ENCODE data around the gene POP4. TPM values are rescaled to one million over a fixed set of nuclear protein-coding genes. Genes with fewer than 3 reads are reported as not detected.
A peak's percentile ranks its signal among the peaks of the same experiment; 100 is the strongest.

The POP4 gene
- total RNA-seq, 4 donors from 2014 or later, result 59.9 to 64.5 (median 61.3) TPM

- ATAC-seq (no peak), DNase-seq (no peak)
- Histone ChIP-seq H3K27ac (no peak overlapping the region), H3K4me3 (no peak overlapping the region), H3K9me3 (no peaks in the 10 kb centered on the region), H3K4me1 (no peaks in the 10 kb centered on the region), H3K36me3 (no peaks in the 10 kb centered on the region), H3K27me3 (no peaks in the 10 kb centered on the region)
- no peak for TF ChIP-seq POLR2A (IDR thresholded peaks at IDR 0.05)
- TF ChIP-seq, protein P1, sequence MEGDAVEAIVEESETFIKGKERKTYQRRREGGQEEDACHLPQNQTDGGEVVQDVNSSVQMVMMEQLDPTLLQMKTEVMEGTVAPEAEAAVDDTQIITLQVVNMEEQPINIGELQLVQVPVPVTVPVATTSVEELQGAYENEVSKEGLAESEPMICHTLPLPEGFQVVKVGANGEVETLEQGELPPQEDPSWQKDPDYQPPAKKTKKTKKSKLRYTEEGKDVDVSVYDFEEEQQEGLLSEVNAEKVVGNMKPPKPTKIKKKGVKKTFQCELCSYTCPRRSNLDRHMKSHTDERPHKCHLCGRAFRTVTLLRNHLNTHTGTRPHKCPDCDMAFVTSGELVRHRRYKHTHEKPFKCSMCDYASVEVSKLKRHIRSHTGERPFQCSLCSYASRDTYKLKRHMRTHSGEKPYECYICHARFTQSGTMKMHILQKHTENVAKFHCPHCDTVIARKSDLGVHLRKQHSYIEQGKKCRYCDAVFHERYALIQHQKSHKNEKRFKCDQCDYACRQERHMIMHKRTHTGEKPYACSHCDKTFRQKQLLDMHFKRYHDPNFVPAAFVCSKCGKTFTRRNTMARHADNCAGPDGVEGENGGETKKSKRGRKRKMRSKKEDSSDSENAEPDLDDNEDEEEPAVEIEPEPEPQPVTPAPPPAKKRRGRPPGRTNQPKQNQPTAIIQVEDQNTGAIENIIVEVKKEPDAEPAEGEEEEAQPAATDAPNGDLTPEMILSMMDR (IDR thresholded peaks at IDR 0.05 in 4 of 5, conservative IDR thresholded peaks at IDR 0.05 in 1 of 5), result no peak
- in situ Hi-C loops (cut with MboI; ENCODE audit: low sequenced_read_pairs in 4 of 4) (no loop called here), intact Hi-C loops (cut with DNase I; ENCODE audit: low total_unique reads) (no loop called here)
Measured at GRCh38 chr19:29634002-29634401, 27.9 kb downstream of the POP4 start.

- no peak overlapping the region for H3K27ac ChIP-seq
- TF ChIP-seq, protein P1 (IDR thresholded peaks at IDR 0.05 in 4 of 5, conservative IDR thresholded peaks at IDR 0.05 in 1 of 5), result no peak
- TF ChIP-seq POLR2A (IDR thresholded peaks at IDR 0.05), result no peak
- H3K36me3 ChIP-seq, result no peaks in the 10 kb centered on the region
- H3K9me3 ChIP-seq, result no peaks in the 10 kb centered on the region
- no peaks in the 10 kb centered on the region for H3K27me3 ChIP-seq
- in situ Hi-C loops (cut with MboI; ENCODE audit: low sequenced_read_pairs in 4 of 4) (no loop called here), intact Hi-C loops (cut with DNase I; ENCODE audit: low total_unique reads) (no loop called here)
- H3K4me1 ChIP-seq, result no peaks in the 10 kb centered on the region
- no peak for DNase-seq
- H3K4me3 ChIP-seq, result no peak overlapping the region
- ATAC-seq, result peak in 1 of 2 donors; percentile 26
Measured at GRCh38 chr19:29634423-29635130, 28.5 kb downstream of the POP4 start.

DNA sequence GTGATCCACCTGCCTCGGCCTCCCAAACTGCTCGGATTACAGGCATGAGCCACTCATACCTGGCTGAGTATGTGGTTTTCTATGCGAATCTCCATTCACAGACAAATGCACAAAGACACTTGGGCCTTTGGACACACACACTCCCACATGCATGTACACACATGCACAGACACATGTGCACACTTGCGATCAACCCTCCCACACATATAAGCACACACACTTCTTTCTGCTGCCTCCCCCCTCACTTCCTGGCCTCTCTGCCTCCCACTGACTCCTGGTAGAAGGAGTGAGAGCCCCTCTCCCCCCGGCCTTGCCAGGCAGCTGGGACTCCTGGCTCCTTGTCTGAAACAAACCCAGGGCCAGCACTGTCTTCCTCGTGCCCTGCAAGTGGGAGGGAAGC lies 29.9 kb downstream of the POP4 start:
- TF ChIP-seq POLR2A (IDR thresholded peaks at IDR 0.05), result no peak
- TF ChIP-seq, protein P1 (IDR thresholded peaks at IDR 0.05 in 4 of 5, conservative IDR thresholded peaks at IDR 0.05 in 1 of 5), result no peak
- intact Hi-C loops (cut with DNase I; ENCODE audit: low total_unique reads), result no loop called here
- DNase-seq (no peak), ATAC-seq (no peak)
- Histone ChIP-seq H3K27ac (no peak overlapping the region), H3K36me3 (no peaks in the 10 kb centered on the region), H3K9me3 (no peaks in the 10 kb centered on the region), H3K4me1 (no peaks in the 10 kb centered on the region), H3K27me3 (no peaks in the 10 kb centered on the region), H3K4me3 (no peak overlapping the region)
- in situ Hi-C loops (cut with MboI; ENCODE audit: low sequenced_read_pairs in 4 of 4), result no loop called here

DNA sequence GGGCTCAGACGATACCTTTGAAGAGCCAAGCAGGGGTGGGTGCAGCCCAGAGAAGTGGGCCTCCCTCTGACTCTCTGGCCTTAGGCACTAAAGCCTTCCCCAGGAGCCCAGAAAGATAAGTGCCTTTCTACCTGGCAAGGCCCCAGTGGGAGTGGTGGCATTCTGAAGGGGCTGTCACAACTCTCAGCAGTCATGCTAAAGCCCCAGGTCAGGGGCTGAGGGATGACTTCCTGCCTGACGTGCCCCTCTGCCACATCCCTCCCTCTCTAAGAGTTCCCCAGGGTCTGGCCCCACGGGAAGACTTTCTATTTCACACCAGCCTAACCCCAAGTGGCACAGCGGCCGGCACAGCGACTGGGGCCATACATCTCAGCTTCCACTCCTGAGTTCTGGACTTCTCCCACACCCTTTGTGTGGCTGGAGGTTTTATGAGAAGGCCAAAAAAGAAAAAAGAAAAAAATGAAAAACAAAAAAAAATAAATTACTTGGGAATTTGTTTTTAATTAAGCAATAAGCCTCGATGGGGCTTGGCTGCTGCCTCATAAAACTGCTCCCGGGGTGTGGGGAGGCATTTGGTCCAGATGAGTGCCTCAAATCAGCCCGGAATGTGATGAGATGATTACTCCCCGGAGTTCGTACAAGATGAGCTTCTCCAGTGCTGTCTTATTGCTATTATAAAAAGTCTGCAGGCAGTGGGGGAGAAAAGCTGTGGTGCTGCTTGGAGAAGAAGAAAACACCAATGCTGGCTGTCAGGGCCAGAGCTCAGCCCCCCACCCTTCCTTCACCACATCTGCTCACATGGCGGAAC lies 30.7 kb downstream of the POP4 start:
- DNase-seq, result no peak
- no peak overlapping the region for H3K27ac ChIP-seq
- H3K4me3 ChIP-seq, result no peak overlapping the region
- no peaks in the 10 kb centered on the region for H3K9me3 ChIP-seq
- H3K27me3 ChIP-seq, result no peaks in the 10 kb centered on the region
- no peaks in the 10 kb centered on the region for H3K4me1 ChIP-seq
- intact Hi-C loops (cut with DNase I; ENCODE audit: low total_unique reads) (no loop called here), in situ Hi-C loops (cut with MboI; ENCODE audit: low sequenced_read_pairs in 4 of 4) (no loop called here)
- no peak for ATAC-seq
- TF ChIP-seq POLR2A (IDR thresholded peaks at IDR 0.05), result no peak
- TF ChIP-seq, protein P1 (IDR thresholded peaks at IDR 0.05 in 4 of 5, conservative IDR thresholded peaks at IDR 0.05 in 1 of 5), result no peak
- no peaks in the 10 kb centered on the region for H3K36me3 ChIP-seq
